Measurements from ENCODE around the gene CYS1.

DNA sequence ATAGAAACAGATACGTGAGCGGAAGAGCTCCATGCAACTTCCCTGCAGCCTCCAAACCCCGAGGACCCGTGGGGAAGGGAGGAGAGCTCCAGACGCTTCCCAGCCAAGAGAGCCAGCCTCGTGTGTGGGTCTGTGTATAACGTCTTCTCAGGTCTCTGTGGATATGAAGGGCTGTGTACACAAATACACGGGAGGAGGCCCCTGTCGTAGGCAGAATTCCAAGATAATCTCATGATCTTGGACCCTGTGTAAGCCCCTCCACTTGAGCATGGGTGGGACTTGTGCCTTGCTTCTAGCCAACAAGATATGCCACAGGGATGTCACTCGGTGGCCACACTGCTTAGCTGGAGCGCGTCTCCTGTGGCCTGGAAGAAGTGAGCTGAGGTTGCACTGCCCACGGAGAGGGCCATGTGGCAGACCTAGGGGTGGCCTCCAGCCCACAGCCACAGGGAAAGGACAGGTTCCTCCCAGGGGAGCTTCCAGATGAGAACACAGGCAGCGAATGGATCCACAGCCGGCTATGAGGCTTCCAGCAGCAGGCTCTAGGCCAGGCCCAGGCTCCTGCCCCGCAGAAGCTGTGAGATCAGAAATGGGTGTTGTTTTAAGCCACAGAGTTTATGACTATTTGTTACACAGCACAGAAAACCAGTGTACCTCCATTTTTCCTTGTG, 52.4 kb downstream of the CYS1 start:
- no peak for TF ChIP-seq NBN (conservative IDR thresholded peaks at IDR 0.05)
- TF ChIP-seq, protein P1, sequence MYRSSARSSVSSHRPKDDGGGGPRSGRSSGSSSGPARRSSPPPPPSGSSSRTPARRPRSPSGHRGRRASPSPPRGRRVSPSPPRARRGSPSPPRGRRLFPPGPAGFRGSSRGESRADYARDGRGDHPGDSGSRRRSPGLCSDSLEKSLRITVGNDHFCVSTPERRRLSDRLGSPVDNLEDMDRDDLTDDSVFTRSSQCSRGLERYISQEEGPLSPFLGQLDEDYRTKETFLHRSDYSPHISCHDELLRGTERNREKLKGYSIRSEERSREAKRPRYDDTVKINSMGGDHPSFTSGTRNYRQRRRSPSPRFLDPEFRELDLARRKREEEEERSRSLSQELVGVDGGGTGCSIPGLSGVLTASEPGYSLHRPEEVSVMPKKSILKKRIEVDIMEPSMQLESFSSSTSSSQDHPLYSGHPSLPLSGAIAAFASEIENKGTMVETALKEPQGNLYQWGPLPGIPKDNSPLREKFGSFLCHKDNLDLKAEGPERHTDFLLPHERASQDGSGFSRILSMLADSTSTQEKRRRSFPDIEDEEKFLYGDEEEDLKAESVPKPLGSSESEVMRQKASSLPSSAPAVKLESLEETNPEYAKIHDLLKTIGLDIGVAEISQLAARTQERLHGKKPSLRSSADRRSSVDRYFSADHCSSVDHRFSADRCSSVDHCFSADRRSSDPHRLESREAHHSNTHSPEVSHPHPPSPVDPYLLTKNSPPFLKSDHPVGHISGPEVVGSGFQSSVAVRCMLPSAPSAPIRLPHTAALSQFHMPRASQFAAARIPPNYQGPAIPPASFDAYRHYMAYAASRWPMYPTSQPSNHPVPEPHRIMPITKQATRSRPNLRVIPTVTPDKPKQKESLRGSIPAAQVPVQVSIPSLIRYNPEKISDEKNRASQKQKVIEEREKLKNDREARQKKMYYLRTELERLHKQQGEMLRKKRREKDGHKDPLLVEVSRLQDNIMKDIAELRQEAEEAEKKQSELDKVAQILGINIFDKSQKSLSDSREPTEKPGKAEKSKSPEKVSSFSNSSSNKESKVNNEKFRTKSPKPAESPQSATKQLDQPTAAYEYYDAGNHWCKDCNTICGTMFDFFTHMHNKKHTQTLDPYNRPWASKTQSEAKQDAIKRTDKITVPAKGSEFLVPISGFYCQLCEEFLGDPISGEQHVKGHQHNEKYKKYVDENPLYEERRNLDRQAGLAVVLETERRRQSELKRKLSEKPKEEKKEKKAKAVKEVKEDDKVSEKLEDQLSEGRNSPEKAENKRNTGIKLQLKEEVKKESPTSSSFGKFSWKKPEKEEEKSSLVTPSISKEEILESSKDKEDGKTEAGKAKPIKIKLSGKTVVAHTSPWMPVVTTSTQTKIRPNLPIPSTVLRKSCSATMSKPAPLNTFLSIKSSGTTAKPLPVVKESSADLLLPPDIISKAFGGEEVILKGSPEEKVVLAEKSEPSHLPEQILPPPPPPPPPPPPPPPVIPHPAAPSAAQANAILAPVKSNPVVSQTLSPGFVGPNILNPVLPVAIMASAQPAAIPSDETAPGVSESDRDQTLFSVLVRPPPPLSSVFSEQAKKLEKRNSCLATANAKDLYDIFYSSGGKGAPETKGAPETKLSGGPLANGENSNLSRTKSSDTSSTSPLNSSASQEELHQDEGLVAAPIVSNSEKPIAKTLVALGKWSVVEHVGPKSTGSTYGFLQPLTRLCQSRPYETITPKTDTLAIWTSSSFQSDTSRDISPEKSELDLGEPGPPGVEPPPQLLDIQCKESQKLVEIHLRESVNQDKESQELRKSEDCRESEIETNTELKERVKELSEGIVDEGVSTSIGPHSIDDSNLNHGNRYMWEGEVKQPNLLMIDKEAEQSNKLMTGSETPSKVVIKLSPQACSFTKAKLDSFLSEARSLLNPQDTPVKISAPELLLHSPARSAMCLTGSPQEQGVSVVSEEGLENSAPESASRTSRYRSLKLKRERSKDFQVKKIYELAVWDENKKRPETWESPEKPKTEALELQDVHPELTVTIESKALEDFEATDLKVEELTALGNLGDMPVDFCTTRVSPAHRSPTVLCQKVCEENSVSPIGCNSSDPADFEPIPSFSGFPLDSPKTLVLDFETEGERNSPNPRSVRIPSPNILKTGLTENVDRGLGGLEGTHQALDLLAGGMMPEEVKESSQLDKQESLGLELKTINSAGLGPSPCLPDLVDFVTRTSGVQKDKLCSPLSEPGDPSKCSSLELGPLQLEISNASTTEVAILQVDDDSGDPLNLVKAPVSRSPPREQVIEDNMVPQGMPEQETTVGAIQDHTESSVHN (CRISPR knock-in tag; IDR thresholded peaks at IDR 0.05) = no peak
- TF ChIP-seq FOXJ3 (CRISPR knock-in tag; IDR thresholded peaks at IDR 0.05; ENCODE audit: borderline replicate concordance) = no peak
- no peak for TF ChIP-seq POLR2A (IDR thresholded peaks at IDR 0.05; ENCODE audit: insufficient read depth in 1 of 2, low read depth in 2 of 2, low read length in 2 of 2)
- TF ChIP-seq, protein P2, sequence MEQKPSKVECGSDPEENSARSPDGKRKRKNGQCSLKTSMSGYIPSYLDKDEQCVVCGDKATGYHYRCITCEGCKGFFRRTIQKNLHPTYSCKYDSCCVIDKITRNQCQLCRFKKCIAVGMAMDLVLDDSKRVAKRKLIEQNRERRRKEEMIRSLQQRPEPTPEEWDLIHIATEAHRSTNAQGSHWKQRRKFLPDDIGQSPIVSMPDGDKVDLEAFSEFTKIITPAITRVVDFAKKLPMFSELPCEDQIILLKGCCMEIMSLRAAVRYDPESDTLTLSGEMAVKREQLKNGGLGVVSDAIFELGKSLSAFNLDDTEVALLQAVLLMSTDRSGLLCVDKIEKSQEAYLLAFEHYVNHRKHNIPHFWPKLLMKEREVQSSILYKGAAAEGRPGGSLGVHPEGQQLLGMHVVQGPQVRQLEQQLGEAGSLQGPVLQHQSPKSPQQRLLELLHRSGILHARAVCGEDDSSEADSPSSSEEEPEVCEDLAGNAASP (CRISPR knock-in tag; IDR thresholded peaks at IDR 0.05; ENCODE audit: borderline replicate concordance) = no peak
- no peak for TF ChIP-seq TOE1 (CRISPR knock-in tag; IDR thresholded peaks at IDR 0.05)
- TF ChIP-seq CREB1 (IDR thresholded peaks at IDR 0.05) = no peak
- TF ChIP-seq CREB1 (CRISPR knock-in tag; IDR thresholded peaks at IDR 0.05) = no peak
- TF ChIP-seq, protein P3, sequence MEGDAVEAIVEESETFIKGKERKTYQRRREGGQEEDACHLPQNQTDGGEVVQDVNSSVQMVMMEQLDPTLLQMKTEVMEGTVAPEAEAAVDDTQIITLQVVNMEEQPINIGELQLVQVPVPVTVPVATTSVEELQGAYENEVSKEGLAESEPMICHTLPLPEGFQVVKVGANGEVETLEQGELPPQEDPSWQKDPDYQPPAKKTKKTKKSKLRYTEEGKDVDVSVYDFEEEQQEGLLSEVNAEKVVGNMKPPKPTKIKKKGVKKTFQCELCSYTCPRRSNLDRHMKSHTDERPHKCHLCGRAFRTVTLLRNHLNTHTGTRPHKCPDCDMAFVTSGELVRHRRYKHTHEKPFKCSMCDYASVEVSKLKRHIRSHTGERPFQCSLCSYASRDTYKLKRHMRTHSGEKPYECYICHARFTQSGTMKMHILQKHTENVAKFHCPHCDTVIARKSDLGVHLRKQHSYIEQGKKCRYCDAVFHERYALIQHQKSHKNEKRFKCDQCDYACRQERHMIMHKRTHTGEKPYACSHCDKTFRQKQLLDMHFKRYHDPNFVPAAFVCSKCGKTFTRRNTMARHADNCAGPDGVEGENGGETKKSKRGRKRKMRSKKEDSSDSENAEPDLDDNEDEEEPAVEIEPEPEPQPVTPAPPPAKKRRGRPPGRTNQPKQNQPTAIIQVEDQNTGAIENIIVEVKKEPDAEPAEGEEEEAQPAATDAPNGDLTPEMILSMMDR (CRISPR knock-in tag; IDR thresholded peaks at IDR 0.05) = no peak
- TF ChIP-seq, protein P4, sequence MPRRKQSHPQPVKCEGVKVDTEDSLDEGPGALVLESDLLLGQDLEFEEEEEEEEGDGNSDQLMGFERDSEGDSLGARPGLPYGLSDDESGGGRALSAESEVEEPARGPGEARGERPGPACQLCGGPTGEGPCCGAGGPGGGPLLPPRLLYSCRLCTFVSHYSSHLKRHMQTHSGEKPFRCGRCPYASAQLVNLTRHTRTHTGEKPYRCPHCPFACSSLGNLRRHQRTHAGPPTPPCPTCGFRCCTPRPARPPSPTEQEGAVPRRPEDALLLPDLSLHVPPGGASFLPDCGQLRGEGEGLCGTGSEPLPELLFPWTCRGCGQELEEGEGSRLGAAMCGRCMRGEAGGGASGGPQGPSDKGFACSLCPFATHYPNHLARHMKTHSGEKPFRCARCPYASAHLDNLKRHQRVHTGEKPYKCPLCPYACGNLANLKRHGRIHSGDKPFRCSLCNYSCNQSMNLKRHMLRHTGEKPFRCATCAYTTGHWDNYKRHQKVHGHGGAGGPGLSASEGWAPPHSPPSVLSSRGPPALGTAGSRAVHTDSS (CRISPR knock-in tag; conservative IDR thresholded peaks at IDR 0.05) = no peak
- TF ChIP-seq, protein P5, sequence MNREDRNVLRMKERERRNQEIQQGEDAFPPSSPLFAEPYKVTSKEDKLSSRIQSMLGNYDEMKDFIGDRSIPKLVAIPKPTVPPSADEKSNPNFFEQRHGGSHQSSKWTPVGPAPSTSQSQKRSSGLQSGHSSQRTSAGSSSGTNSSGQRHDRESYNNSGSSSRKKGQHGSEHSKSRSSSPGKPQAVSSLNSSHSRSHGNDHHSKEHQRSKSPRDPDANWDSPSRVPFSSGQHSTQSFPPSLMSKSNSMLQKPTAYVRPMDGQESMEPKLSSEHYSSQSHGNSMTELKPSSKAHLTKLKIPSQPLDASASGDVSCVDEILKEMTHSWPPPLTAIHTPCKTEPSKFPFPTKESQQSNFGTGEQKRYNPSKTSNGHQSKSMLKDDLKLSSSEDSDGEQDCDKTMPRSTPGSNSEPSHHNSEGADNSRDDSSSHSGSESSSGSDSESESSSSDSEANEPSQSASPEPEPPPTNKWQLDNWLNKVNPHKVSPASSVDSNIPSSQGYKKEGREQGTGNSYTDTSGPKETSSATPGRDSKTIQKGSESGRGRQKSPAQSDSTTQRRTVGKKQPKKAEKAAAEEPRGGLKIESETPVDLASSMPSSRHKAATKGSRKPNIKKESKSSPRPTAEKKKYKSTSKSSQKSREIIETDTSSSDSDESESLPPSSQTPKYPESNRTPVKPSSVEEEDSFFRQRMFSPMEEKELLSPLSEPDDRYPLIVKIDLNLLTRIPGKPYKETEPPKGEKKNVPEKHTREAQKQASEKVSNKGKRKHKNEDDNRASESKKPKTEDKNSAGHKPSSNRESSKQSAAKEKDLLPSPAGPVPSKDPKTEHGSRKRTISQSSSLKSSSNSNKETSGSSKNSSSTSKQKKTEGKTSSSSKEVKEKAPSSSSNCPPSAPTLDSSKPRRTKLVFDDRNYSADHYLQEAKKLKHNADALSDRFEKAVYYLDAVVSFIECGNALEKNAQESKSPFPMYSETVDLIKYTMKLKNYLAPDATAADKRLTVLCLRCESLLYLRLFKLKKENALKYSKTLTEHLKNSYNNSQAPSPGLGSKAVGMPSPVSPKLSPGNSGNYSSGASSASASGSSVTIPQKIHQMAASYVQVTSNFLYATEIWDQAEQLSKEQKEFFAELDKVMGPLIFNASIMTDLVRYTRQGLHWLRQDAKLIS (CRISPR knock-in tag; IDR thresholded peaks at IDR 0.05) = no peak

Measured in HepG2 (cell line).